HUES48 (cell line): ENCODE results near the gene DBNL.

Experiments used
- H3K27ac ChIP-seq: one replicate; pipeline ENCODE4 v1.7.0; 2013; ENCODE audit warnings: low read depth, low read length, inconsistent platforms
- H3K27me3 ChIP-seq: 2 replicates; pipeline ENCODE4 v1.6.1; 2013; ENCODE audit warnings: mild to moderate bottlenecking, low read length; ENCODE audit not compliant: control insufficient read depth, insufficient read depth
- H3K36me3 ChIP-seq: 2 replicates; pipeline ENCODE4 v1.6.1; 2013; ENCODE audit warnings: low read length; ENCODE audit not compliant: control insufficient read depth, insufficient read depth
- H3K4me1 ChIP-seq: 2 replicates; pipeline ENCODE4 v1.6.1; 2013; ENCODE audit warnings: mild to moderate bottlenecking, low read length; ENCODE audit not compliant: control insufficient read depth, insufficient read depth
- H3K4me3 ChIP-seq: 2 replicates; pipeline ENCODE4 v1.5.1; 2013; ENCODE audit warnings: mild to moderate bottlenecking, low read depth, low read length
- H3K9ac ChIP-seq: 2 replicates; pipeline ENCODE4 v1.6.1; 2013; ENCODE audit warnings: mild to moderate bottlenecking, low read depth, low read length, moderate library complexity
- H3K9me3 ChIP-seq: 2 replicates; pipeline ENCODE4 v1.6.1; 2013; ENCODE audit warnings: low read length; ENCODE audit not compliant: control insufficient read depth, insufficient read depth

Gene DBNL

DNA sequence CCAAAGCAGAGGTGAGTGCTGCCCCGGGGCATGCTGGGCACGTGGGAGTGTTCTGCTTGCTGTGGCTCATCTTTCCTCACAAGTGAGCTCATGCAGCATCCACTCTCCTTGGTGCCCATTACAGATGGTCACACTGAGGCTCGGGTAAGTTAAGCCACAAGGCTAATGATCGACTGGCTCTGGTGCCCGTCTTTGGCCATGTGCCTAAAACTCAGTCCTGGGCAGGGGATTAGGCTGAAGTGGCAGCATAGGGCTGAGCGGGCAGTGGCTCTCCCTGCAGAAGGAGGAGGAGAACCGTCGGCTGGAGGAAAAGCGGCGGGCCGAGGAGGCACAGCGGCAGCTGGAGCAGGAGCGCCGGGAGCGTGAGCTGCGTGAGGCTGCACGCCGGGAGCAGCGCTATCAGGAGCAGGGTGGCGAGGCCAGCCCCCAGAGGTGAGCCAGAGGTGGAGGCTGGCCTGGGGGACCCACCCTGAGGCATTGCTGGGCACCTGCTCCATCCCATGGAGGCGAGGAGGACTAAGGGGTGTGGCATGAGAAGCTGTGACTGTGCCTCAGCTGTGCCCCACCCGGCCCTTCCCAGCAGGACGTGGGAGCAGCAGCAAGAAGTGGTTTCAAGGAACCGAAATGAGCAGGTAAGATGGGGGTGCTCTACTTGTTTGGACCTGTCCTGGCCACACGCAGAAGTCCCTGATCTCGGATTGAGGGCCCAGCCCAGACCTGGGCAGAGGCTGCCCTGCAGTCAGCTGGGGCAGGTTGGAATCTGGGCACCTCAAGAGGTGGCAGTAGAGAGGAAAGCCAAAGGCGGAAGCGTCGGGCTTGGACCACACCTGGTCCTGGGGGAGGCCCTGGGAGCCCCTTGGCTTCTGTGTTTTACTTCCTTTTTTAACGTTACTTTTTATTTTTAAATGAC is 13.6 kb downstream of the DBNL start:
- Histone ChIP-seq H3K36me3 (peaks cover 70% of the 10 kb centered on the region), H3K27me3 (no peaks in the 10 kb centered on the region), H3K27ac (no peak overlapping the region), H3K4me3 (no peak overlapping the region), H3K9ac (no peak overlapping the region), H3K9me3 (no peaks in the 10 kb centered on the region), H3K4me1 (no peaks in the 10 kb centered on the region)

DNA sequence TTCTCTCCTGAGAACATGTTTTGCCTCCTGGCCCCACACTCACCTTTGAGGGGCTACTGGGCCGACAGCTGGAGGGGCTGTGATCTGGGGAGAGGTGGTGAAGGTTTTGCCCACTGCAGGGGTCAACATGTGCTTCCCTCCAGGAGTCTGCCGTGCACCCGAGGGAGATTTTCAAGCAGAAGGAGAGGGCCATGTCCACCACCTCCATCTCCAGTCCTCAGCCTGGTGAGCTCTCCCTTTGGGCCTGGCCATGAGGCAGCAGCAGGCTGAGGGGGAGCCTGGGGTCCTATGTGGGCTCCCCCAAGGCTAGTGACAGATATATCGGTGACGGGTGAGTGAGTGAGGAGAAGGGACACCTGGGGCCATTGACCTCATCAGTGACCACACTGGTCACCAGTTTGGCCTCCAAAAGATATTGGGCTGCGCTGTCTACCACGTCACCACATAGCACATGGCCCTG is 14.3 kb downstream of the DBNL start:
- Histone ChIP-seq H3K9me3 (no peaks in the 10 kb centered on the region), H3K36me3 (peaks cover 68% of the 10 kb centered on the region), H3K27me3 (no peaks in the 10 kb centered on the region), H3K4me3 (no peak overlapping the region), H3K27ac (no peak overlapping the region), H3K9ac (no peak overlapping the region), H3K4me1 (peaks cover 3% of the 10 kb centered on the region)

DNA sequence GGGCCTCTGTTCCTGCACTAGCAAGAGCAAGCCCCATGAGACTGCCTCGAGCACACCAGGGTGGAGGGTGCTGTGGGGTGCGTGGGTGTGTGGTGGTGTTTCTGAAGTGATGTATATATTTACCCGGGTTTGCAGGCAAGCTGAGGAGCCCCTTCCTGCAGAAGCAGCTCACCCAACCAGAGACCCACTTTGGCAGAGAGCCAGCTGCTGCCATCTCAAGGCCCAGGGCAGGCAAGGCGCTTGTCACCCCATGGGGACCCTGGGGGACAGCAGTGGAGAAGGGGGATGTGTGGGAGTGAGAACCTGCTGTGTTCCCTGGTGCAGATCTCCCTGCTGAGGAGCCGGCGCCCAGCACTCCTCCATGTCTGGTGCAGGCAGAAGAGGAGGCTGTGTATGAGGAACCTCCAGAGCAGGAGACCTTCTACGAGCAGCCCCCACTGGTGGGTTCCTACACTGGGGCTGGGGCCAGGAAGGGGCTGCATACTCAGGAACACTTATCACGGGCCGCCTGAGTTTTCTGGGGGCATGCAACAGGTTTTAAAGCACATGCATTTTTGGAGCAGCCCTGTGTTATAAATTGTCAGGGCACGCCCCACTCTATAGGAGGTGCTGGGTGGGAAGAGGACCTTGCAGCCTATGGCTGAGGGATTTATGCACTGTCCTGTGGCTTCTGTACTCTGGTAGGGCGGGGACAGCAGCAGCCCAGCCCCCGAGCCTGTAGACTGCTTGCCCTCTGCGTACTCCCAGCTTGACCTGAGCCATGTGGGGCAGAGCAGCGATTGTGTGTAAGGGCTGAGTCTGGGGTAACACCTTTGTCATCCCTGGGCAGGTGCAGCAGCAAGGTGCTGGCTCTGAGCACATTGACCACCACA is 15.0 kb downstream of the DBNL start:
- no peak overlapping the region for H3K9ac ChIP-seq
- H3K4me1 ChIP-seq, result peaks cover 9% of the 10 kb centered on the region
- H3K4me3 ChIP-seq, result no peak overlapping the region
- peaks cover 66% of the 10 kb centered on the region for H3K36me3 ChIP-seq
- H3K27me3 ChIP-seq, result no peaks in the 10 kb centered on the region
- no peaks in the 10 kb centered on the region for H3K9me3 ChIP-seq
- H3K27ac ChIP-seq, result no peak overlapping the region

DNA sequence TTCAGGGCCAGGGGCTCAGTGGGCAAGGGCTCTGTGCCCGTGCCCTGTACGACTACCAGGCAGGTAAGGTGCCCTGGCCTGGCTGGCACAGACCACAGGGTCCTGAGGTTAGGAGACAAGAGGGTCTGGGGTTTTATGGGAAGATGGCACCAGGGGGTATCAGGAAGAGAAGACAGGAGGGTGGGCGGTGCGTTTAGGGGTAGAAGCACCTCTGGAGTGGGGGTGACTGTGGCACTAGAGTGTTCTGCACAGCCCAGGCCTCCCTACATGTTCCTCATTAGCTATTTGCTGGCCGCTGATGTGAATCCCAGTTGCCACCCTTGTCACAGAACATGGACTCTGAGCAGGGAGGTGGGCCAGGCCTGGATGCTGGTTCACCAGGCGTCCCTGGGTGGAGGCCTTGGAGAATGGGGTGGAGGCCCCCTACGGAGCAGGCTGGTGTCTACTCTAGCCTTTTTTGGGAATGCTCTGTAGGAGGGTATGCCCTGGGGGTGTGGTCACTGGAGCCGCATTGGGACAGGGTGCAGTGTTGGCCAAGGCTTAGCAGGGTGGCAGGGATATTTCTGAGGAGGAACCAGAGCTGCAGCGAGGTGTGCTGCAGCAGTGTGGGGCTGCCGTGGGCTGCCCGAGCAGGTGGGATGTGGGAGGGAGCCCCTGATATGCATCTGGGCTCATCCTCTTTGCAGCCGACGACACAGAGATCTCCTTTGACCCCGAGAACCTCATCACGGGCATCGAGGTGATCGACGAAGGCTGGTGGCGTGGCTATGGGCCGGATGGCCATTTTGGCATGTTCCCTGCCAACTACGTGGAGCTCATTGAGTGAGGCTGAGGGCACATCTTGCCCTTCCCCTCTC is 15.8 kb downstream of the DBNL start:
- H3K27me3 ChIP-seq, result no peaks in the 10 kb centered on the region
- no peaks in the 10 kb centered on the region for H3K9me3 ChIP-seq
- H3K4me1 ChIP-seq, result peaks cover 16% of the 10 kb centered on the region
- no peak overlapping the region for H3K9ac ChIP-seq
- no peak overlapping the region for H3K4me3 ChIP-seq
- no peak overlapping the region for H3K27ac ChIP-seq
- H3K36me3 ChIP-seq, result peaks cover 59% of the 10 kb centered on the region

DNA sequence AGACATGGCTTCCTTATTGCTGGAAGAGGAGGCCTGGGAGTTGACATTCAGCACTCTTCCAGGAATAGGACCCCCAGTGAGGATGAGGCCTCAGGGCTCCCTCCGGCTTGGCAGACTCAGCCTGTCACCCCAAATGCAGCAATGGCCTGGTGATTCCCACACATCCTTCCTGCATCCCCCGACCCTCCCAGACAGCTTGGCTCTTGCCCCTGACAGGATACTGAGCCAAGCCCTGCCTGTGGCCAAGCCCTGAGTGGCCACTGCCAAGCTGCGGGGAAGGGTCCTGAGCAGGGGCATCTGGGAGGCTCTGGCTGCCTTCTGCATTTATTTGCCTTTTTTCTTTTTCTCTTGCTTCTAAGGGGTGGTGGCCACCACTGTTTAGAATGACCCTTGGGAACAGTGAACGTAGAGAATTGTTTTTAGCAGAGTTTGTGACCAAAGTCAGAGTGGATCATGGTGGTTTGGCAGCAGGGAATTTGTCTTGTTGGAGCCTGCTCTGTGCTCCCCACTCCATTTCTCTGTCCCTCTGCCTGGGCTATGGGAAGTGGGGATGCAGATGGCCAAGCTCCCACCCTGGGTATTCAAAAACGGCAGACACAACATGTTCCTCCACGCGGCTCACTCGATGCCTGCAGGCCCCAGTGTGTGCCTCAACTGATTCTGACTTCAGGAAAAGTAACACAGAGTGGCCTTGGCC is 16.6 kb downstream of the DBNL start:
- Histone ChIP-seq H3K27me3 (no peaks in the 10 kb centered on the region), H3K9ac (no peak overlapping the region), H3K4me3 (no peak overlapping the region), H3K9me3 (no peaks in the 10 kb centered on the region), H3K27ac (no peak overlapping the region), H3K4me1 (peaks cover 23% of the 10 kb centered on the region), H3K36me3 (peaks cover 59% of the 10 kb centered on the region)

DNA sequence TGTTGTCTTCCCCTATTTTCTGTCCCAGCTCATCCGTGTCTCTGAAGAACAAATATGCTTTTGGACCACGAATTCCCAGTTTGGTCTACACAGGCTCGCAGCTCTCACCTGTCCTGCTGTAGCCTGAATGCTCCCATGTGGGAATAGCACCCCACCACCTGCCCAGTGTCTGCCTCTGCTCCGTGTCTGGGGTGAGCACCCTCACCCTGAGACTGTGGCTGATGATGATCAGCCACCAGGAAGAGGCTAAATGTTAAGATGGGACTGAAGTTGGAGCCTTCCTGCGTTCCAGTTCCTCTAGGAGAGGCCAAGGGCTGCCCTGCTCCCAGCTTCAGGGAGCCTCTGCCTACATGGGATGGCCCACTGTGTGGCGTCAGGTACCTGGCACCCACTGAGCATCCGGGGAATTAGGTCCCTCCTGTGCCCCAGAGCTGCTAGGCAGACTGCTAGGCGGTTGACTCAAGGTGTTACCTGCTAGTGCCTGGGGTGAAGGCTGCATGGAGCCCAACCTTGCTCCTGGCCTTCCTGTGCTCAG is 17.2 kb downstream of the DBNL start:
- H3K9ac ChIP-seq, result no peak overlapping the region
- peaks cover 55% of the 10 kb centered on the region for H3K36me3 ChIP-seq
- peaks cover 28% of the 10 kb centered on the region for H3K4me1 ChIP-seq
- H3K9me3 ChIP-seq, result no peaks in the 10 kb centered on the region
- H3K27ac ChIP-seq, result no peak overlapping the region
- H3K4me3 ChIP-seq, result no peak overlapping the region
- no peaks in the 10 kb centered on the region for H3K27me3 ChIP-seq

DNA sequence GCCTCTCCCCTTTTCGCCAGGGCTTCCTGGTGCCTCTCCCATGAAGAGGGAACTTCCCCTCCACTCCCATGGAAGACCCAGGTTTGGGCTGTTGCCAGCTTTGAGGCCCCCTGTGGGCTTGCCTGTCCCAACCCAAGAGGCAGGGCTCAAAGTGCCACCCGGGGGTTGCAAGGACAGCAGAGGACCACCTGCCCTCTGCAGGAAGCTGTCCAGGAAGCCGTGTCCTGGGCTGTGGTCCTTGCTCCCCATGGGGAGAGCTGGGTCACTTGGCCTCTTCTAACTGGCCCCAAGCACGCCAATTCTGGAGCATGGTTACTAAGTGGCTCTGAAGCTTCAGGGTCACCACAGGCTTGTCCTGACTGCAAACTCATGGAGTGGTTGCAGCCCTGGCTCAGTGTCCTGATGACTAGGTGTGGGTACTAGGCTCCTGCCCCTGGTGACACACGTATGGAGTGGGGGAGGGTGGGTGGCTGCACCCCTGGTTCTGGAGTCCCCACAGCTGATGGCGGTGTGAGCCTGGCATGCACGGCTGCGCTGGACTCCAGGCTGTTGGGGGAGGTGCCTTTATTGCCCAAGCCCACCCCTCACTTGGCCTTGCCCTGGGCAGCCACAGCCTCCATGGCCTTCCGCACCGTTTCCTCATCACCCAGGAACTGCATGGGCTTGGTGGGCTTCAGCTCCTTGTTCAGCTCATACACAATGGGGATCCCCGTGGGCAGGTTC is 17.8 kb downstream of the DBNL start:
- H3K9ac ChIP-seq, result no peak overlapping the region
- peaks cover 6% of the 10 kb centered on the region for H3K27me3 ChIP-seq
- peaks cover 28% of the 10 kb centered on the region for H3K4me1 ChIP-seq
- peaks cover 49% of the 10 kb centered on the region for H3K36me3 ChIP-seq
- no peak overlapping the region for H3K4me3 ChIP-seq
- no peaks in the 10 kb centered on the region for H3K9me3 ChIP-seq
- H3K27ac ChIP-seq, result no peak overlapping the region

DNA sequence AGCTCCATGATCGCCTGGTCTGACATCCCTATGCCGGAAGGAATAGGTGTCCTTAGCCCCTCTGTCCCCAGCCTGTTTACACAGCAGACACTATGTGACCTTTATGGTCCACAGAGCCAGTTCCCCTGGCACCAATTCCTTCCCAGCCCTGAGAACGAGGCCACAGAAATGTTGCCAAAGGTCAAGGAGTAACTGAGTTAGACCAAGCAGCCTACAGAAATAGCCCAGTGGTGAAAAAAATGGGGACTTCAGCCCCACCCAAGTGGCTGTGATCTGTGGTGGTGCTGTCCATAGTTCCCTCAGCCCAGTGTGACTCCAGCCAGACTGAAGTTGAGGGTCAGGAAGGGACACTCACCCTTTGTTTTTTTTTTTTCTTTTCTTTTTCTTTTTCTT is 18.4 kb downstream of the DBNL start:
- H3K27ac ChIP-seq, result no peak overlapping the region
- H3K9ac ChIP-seq, result no peak overlapping the region
- no peaks in the 10 kb centered on the region for H3K9me3 ChIP-seq
- peaks cover 43% of the 10 kb centered on the region for H3K36me3 ChIP-seq
- H3K4me3 ChIP-seq, result no peak overlapping the region
- peaks cover 11% of the 10 kb centered on the region for H3K27me3 ChIP-seq
- peaks cover 28% of the 10 kb centered on the region for H3K4me1 ChIP-seq

DNA sequence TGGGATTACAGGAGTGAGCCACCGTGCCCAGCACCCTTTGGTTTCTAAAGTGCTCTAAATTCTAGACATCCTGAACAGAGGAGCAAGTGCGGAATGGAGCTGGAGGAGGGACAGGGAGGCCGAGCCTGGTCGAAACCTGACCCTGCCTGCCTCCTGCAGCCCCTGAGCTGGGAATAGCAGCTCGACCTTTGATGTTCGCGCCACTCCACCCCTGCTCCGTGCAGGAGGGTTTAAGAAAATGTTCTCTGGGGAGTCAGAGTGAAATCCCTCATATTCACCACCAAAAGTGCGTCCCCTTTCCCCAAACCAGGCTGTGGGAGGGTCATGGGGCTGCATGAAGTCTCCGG is 19.0 kb downstream of the DBNL start:
- H3K36me3 ChIP-seq, result peaks cover 37% of the 10 kb centered on the region
- H3K9me3 ChIP-seq, result no peaks in the 10 kb centered on the region
- H3K27ac ChIP-seq, result peak overlapping the region; percentile 33
- peak overlapping the region; percentile 41; the same call in 1 of the 2 replicates for H3K4me3 ChIP-seq
- peaks cover 28% of the 10 kb centered on the region for H3K4me1 ChIP-seq
- H3K27me3 ChIP-seq, result peaks cover 17% of the 10 kb centered on the region
- H3K9ac ChIP-seq, result no peak overlapping the region
